Upper lobe of left lung (tissue), 6 donors: ENCODE measurements around the gene VAMP1. TPM values are rescaled to one million over a fixed set of nuclear protein-coding genes. Genes with fewer than 3 reads are reported as not detected.

Experiments used
- ATAC-seq, 2 donors: fragments of 200-7000 bp; cut with Tn5 transposase; one replicate each; pipeline ENCODE4 v1.9.1; 2022; ENCODE audit warnings: mild to moderate bottlenecking in 2 of 2, moderate library complexity in 2 of 2; ENCODE audit not compliant: low FRiP score in 2 of 2
- DNase-seq, 2 donors: peaks; one replicate each; pipeline ENCODE4 v3.0.0-alpha.2; 2019 to 2020
- H3K27ac ChIP-seq, 4 donors: fragments of 200-600 bp; sonication (generic); one replicate each; pipeline ENCODE4 v1.5.1; 2016 to 2019
- H3K27me3 ChIP-seq, 4 donors: fragments of 200-600 bp; sonication (generic); one replicate each; pipeline ENCODE4 v1.5.1; 2017 to 2019
- H3K36me3 ChIP-seq, 4 donors: fragments of 200-600 bp; sonication (generic); one replicate each; pipeline ENCODE4 v1.5.1; 2016 to 2019
- H3K4me1 ChIP-seq, 4 donors: fragments of 200-600 bp; sonication (generic); one replicate each; pipeline ENCODE4 v1.5.1; 2018 to 2019
- H3K4me3 ChIP-seq, 4 donors: fragments of 200-600 bp; sonication (generic); one replicate each; pipeline ENCODE4 v1.5.1; 2017 to 2019; ENCODE audit warnings: mild to moderate bottlenecking in 2 of 4, moderate library complexity in 1 of 4
- H3K9me3 ChIP-seq, 4 donors: fragments of 200-600 bp; sonication (generic); one replicate each; pipeline ENCODE4 v1.5.1; 2018 to 2019
- EP300 ChIP-seq, 4 donors: sonication (generic); formaldehyde crosslinking; IDR thresholded peaks; one replicate each; pipeline ENCODE4 v1.5.1; 2017; ENCODE audit warnings: antibody characterized with exemption in 4 of 4, control low read depth in 2 of 4
- POLR2A ChIP-seq, 4 donors: fragments of 450-650 bp; IDR thresholded peaks; one replicate each; pipeline ENCODE4 v1.5.1; 2016 to 2017; ENCODE audit warnings: antibody characterized with exemption in 4 of 4, mild to moderate bottlenecking in 2 of 4
- POLR2AphosphoS5 ChIP-seq, 2 donors: sonication (generic); formaldehyde crosslinking; IDR thresholded peaks; one replicate each; pipeline ENCODE4 v1.5.1; 2017; ENCODE audit warnings: antibody characterized with exemption in 2 of 2
- WGBS, 2 donors: methylation state at CpG; one replicate each; pipeline ENCODE4 v1.1.5; 2017 to 2018; 5-methylcytosine and 5-hydroxymethylcytosine counted together
- total RNA-seq, 6 donors: library from RNA; depleted of rRNA in 4 of 6; stranded (reverse); fragments of >200 nt in 4 of 6; gene quantifications; one replicate each; pipeline versions ENCODE4 v1.1.0 to v1.2.1, GENCODE V29; 2016 to 2021
- TF ChIP-seq, protein P1 (sequence below), 6 experiments: fragments of 450-650 bp in 4 of 6; fragments of 200-600 bp in 2 of 6; sonication (generic) in 2 of 6; IDR thresholded peaks; one replicate each; pipeline ENCODE4 v1.5.1; 2016 to 2019; ENCODE audit warnings: antibody characterized with exemption in 6 of 6
- donor health status: DM: no; HTN: no; CAD: no; lungs with moderate emphysema.
- donor health status: DM: no; HTN: yes; CAD: no; lungs with severe emphysema.

VAMP1 gene
- total RNA-seq, 6 donors from 2014 or later, result 4.6 to 25.1 (median 7.1) TPM

DNA sequence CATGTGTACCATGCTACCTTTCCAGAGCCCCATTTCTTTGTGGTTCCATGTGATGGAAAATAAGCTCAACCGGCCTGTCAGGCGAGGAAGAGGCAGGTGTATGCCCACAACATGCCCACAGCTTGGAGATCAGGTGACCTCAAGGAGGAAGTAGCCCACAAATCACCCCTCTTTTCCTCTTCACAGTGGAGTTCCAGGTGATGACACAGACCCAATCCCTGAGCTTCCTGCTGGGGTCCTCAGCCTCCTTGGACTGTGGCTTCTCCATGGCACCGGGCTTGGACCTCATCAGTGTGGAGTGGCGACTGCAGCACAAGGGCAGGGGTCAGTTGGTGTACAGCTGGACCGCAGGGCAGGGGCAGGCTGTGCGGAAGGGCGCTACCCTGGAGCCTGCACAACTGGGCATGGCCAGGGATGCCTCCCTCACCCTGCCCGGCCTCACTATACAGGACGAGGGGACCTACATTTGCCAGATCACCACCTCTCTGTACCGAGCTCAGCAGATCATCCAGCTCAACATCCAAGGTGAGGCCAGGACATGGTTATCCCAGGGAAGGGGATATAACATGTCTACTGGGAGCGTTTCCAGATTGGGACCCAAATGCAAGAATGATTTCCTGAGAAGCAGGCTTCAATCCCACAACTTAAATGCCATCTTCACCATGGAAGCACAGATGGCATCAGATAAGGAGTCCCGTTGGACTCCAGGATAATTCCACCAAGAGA, 13.1 kb downstream of the VAMP1 start:
- H3K36me3 ChIP-seq, result peaks cover 20 to 85% (median 50%) of the 10 kb centered on the region in 4 donors
- H3K27me3 ChIP-seq, result no peaks in the 10 kb centered on the region
- peaks cover 20 to 36% (median 28%) of the 10 kb centered on the region in 4 donors for H3K4me1 ChIP-seq
- H3K9me3 ChIP-seq, result no peaks in the 10 kb centered on the region
- no peak for DNase-seq
- ATAC-seq, result no peak
- TF ChIP-seq POLR2AphosphoS5 (IDR thresholded peaks at IDR 0.05), result no peak
- TF ChIP-seq, protein P1, sequence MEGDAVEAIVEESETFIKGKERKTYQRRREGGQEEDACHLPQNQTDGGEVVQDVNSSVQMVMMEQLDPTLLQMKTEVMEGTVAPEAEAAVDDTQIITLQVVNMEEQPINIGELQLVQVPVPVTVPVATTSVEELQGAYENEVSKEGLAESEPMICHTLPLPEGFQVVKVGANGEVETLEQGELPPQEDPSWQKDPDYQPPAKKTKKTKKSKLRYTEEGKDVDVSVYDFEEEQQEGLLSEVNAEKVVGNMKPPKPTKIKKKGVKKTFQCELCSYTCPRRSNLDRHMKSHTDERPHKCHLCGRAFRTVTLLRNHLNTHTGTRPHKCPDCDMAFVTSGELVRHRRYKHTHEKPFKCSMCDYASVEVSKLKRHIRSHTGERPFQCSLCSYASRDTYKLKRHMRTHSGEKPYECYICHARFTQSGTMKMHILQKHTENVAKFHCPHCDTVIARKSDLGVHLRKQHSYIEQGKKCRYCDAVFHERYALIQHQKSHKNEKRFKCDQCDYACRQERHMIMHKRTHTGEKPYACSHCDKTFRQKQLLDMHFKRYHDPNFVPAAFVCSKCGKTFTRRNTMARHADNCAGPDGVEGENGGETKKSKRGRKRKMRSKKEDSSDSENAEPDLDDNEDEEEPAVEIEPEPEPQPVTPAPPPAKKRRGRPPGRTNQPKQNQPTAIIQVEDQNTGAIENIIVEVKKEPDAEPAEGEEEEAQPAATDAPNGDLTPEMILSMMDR (IDR thresholded peaks at IDR 0.05), result no peak
- no peak for TF ChIP-seq POLR2A (IDR thresholded peaks at IDR 0.05)
- TF ChIP-seq EP300 (IDR thresholded peaks at IDR 0.05), result no peak
- 86 to 92% methylated on average over 8 to 12 of the region's 12 CpGs for WGBS, 2 donors
- no peak overlapping the region for H3K27ac ChIP-seq
- H3K4me3 ChIP-seq, result no peak overlapping the region

GRCh38 chr12:6452944-6453630, 17.4 kb downstream of the VAMP1 start:
- ATAC-seq, result peak; percentile 5 to 30
- Histone ChIP-seq H3K27ac (peak overlapping the region; percentile 90 to 99 (median 96)), H3K36me3 (peaks cover 4 to 44% (median 18%) of the 10 kb centered on the region in 4 donors), H3K4me3 (peak overlapping the region in 3 of 4 donors; percentile 71 to 83 (median 71)), H3K9me3 (no peaks in the 10 kb centered on the region), H3K27me3 (no peaks in the 10 kb centered on the region), H3K4me1 (peaks cover 20 to 29% (median 27%) of the 10 kb centered on the region in 4 donors)
- TF ChIP-seq POLR2A (IDR thresholded peaks at IDR 0.05), result peak in 1 of 4 donors; percentile 25
- TF ChIP-seq, protein P1 (IDR thresholded peaks at IDR 0.05), result no peak
- 33 to 68% methylated on average over 9 to 17 of the region's 17 CpGs for WGBS, 2 donors
- peak; percentile 60 to 61 for DNase-seq

GRCh38 chr12:6452245-6452943, 18.1 kb downstream of the VAMP1 start:
- 3 to 5% methylated on average over 9 of the region's 9 CpGs for WGBS, 2 donors
- Histone ChIP-seq H3K36me3 (peaks cover under 1 to 43% (median 11%) of the 10 kb centered on the region in 4 donors), H3K9me3 (no peaks in the 10 kb centered on the region), H3K27me3 (no peaks in the 10 kb centered on the region), H3K4me1 (peaks cover 20 to 29% (median 27%) of the 10 kb centered on the region in 4 donors), H3K4me3 (peak overlapping the region; percentile 54 to 83 (median 71)), H3K27ac (peak overlapping the region; percentile 90 to 99 (median 96))
- ATAC-seq (peak; percentile 21 to 40), DNase-seq (peak in 1 of 2 donors; percentile 50)
- TF ChIP-seq POLR2AphosphoS5 (IDR thresholded peaks at IDR 0.05) (no peak), POLR2A (IDR thresholded peaks at IDR 0.05) (peak in 1 of 4 donors; percentile 17), EP300 (IDR thresholded peaks at IDR 0.05) (no peak)
- TF ChIP-seq, protein P1 (IDR thresholded peaks at IDR 0.05), result no peak

DNA sequence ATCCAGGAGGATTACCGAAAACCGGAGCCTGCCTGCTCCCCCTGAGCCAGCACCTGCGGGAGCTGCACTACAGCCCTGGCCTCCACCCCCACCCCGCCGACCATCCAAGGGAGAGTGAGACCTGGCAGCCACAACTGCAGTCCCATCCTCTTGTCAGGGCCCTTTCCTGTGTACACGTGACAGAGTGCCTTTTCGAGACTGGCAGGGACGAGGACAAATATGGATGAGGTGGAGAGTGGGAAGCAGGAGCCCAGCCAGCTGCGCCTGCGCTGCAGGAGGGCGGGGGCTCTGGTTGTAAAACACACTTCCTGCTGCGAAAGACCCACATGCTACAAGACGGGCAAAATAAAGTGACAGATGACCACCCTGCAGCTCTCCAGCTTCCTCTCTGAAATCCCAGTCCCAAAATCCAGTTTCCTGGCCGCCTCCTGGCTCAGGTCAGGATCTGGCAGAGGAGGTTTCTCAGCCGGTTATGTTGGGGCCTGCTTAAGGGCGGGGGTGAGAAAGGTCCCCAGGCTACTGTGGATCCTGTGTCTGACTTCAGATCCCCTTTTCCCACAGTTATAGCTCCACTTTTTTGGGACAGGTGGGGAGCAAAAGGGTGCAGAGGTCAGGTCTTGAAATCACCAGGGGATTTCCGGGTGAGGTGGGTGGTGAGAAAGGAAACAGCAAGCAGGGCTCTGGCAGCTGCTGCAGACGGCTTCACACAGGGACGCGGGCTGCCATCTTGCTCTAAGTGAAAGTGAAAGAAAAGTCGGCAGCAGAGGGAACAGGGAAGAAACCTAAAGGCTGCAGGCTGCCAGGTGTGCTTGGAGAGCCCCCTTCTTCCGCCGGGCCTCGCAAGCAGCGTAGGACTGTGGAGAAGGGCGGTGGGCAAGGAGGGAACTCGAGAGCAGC, 18.9 kb downstream of the VAMP1 start, which contains the start of gene TAPBPL:
TSS of gene TAPBPL (plus strand) at position 695 of the 897 bp plus-strand sequence. CDS start 207 bp downstream, outside the sequence.
- TF ChIP-seq, protein P1 (IDR thresholded peaks at IDR 0.05), result no peak
- TF ChIP-seq POLR2AphosphoS5 (IDR thresholded peaks at IDR 0.05) (peak in 1 of 2 donors; percentile 82), POLR2A (IDR thresholded peaks at IDR 0.05) (peak in 2 of 4 donors; percentile 68 to 76)
- peaks cover 0 to 35% (median 5%) of the 10 kb centered on the region in 4 donors for H3K36me3 ChIP-seq
- H3K4me3 ChIP-seq, result peak within 1 kb of the TSS; percentile 54 to 83 (median 71)
- WGBS, 2 donors, result 0% methylated on average over 17 to 27 of the region's 27 CpGs
- no peaks in the 10 kb centered on the region for H3K9me3 ChIP-seq
- H3K27ac ChIP-seq, result peak within 1 kb of the TSS; percentile 90 to 99 (median 96)
- peaks cover 20 to 29% (median 27%) of the 10 kb centered on the region in 4 donors for H3K4me1 ChIP-seq
- ATAC-seq, result peak; percentile 91 to 92
- no peaks in the 10 kb centered on the region for H3K27me3 ChIP-seq
- peak; percentile 91 to 92 for DNase-seq
